ENCODE data around the gene NMT2. TPM values are rescaled to one million over a fixed set of nuclear protein-coding genes. Genes with fewer than 3 reads are reported as not detected.

Gene NMT2
- total RNA-seq, 4 donors from 2014 or later = 15.7 to 19.4 (median 18.4) TPM

GRCh38 chr10:15097011-15097812 is 71.3 kb downstream of the NMT2 start, which contains the start of gene RPP38:
TSS of gene RPP38 (plus strand) at chr10:15097355. CDS start at chr10:15103315, 5,960 bp downstream.
- peak; percentile 98 for ATAC-seq
- Histone ChIP-seq H3K4me1 (peaks cover 0 to 32% (median 15%) of the 10 kb centered on the region in 3 donors), H3K4me3 (peak within 1 kb of the TSS; percentile 74 to 82), H3K27me3 (peaks cover 10% of the 10 kb centered on the region), H3K27ac (peak within 1 kb of the TSS; percentile 76 to 97 (median 94)), H3K9me3 (no peaks in the 10 kb centered on the region), H3K36me3 (peaks cover 0 to 20% of the 10 kb centered on the region in 2 donors)
- WGBS, 2 donors (ENCODE audit: low coverage in 1 of 2) = 0% methylated on average over 4 of the region's 84 CpGs; no CpG with 5 or more reads in 1 of the 2 donors
- peak; percentile 47 for TF ChIP-seq POLR2AphosphoS5 (IDR thresholded peaks at IDR 0.05)
- TF ChIP-seq, protein P1, sequence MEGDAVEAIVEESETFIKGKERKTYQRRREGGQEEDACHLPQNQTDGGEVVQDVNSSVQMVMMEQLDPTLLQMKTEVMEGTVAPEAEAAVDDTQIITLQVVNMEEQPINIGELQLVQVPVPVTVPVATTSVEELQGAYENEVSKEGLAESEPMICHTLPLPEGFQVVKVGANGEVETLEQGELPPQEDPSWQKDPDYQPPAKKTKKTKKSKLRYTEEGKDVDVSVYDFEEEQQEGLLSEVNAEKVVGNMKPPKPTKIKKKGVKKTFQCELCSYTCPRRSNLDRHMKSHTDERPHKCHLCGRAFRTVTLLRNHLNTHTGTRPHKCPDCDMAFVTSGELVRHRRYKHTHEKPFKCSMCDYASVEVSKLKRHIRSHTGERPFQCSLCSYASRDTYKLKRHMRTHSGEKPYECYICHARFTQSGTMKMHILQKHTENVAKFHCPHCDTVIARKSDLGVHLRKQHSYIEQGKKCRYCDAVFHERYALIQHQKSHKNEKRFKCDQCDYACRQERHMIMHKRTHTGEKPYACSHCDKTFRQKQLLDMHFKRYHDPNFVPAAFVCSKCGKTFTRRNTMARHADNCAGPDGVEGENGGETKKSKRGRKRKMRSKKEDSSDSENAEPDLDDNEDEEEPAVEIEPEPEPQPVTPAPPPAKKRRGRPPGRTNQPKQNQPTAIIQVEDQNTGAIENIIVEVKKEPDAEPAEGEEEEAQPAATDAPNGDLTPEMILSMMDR (IDR thresholded peaks at IDR 0.05) = peak in 1 of 4 experiments; percentile 5
- TF ChIP-seq POLR2A (IDR thresholded peaks at IDR 0.05) = peak; percentile 50 to 54
- TF ChIP-seq EP300 (IDR thresholded peaks at IDR 0.05) = no peak

GRCh38 chr10:15096661-15097010 is 71.9 kb downstream of the NMT2 start:
- Histone ChIP-seq H3K9me3 (no peaks in the 10 kb centered on the region), H3K4me3 (peak overlapping the region; percentile 74 to 82), H3K36me3 (peaks cover 0 to 14% of the 10 kb centered on the region in 2 donors), H3K4me1 (peaks cover 0 to 32% (median 15%) of the 10 kb centered on the region in 3 donors), H3K27ac (peak overlapping the region in 3 of 4 donors; percentile 91 to 97 (median 96)), H3K27me3 (peaks cover 15% of the 10 kb centered on the region)
- peak; percentile 26 for ATAC-seq
- no peak for TF ChIP-seq POLR2A (IDR thresholded peaks at IDR 0.05)
- TF ChIP-seq POLR2AphosphoS5 (IDR thresholded peaks at IDR 0.05) = no peak
- no peak for TF ChIP-seq EP300 (IDR thresholded peaks at IDR 0.05)
- TF ChIP-seq, protein P1 (IDR thresholded peaks at IDR 0.05) = no peak
- 0% methylated on average over 5 of the region's 11 CpGs; no CpG with 5 or more reads in 1 of the 2 donors for WGBS, 2 donors (ENCODE audit: low coverage in 1 of 2)

- peaks cover 22% of the 10 kb centered on the region for H3K27me3 ChIP-seq
- no peaks in the 10 kb centered on the region for H3K36me3 ChIP-seq
- TF ChIP-seq, protein P1 (IDR thresholded peaks at IDR 0.05) = no peak
- TF ChIP-seq POLR2A (IDR thresholded peaks at IDR 0.05) (no peak), POLR2AphosphoS5 (IDR thresholded peaks at IDR 0.05) (no peak), EP300 (IDR thresholded peaks at IDR 0.05) (no peak)
- peaks cover 0 to 22% (median 7%) of the 10 kb centered on the region in 3 donors for H3K4me1 ChIP-seq
- no peak overlapping the region for H3K27ac ChIP-seq
- WGBS, 2 donors (ENCODE audit: low coverage in 1 of 2) = 87 to 94% methylated on average over 5 to 12 of the region's 16 CpGs
- ATAC-seq = no peak
- H3K9me3 ChIP-seq = no peaks in the 10 kb centered on the region
- H3K4me3 ChIP-seq = no peak overlapping the region
Measured at GRCh38 chr10:15092855-15093408, 75.6 kb downstream of the NMT2 start.

- Histone ChIP-seq H3K4me1 (peaks cover 0 to 16% (median 3%) of the 10 kb centered on the region in 3 donors), H3K36me3 (no peaks in the 10 kb centered on the region), H3K27me3 (peaks cover 22% of the 10 kb centered on the region), H3K9me3 (no peaks in the 10 kb centered on the region), H3K27ac (no peak overlapping the region), H3K4me3 (no peak overlapping the region)
- no peak for TF ChIP-seq POLR2AphosphoS5 (IDR thresholded peaks at IDR 0.05)
- no peak for TF ChIP-seq POLR2A (IDR thresholded peaks at IDR 0.05)
- TF ChIP-seq, protein P1 (IDR thresholded peaks at IDR 0.05) = no peak
- TF ChIP-seq EP300 (IDR thresholded peaks at IDR 0.05) = no peak
- no peak for ATAC-seq
- WGBS, 2 donors (ENCODE audit: low coverage in 1 of 2) = 73 to 81% methylated on average over 3 to 5 of the region's 5 CpGs
Measured at GRCh38 chr10:15091418-15091817, 77.1 kb downstream of the NMT2 start.
